Left cardiac atrium (tissue), 4 donors: ENCODE data around the gene BMP2. TPM values are rescaled to one million over a fixed set of nuclear protein-coding genes. Genes with fewer than 3 reads are reported as not detected.

ENCODE experiments used
- ATAC-seq, 2 donors: fragments of 200-7000 bp; cut with Tn5 transposase; one replicate each; pipeline ENCODE4 v1.9.1; 2020; ENCODE audit warnings: mild to moderate bottlenecking in 2 of 2, moderate library complexity in 2 of 2
- DNase-seq: peaks from one replicate; pipeline ENCODE4 v3.0.0-alpha.2; 2020
- intact Hi-C, 2 donors: fragments of 100-400 bp; cut with DNase I; formaldehyde crosslinking; loops; one replicate each; pipeline versions ENCODE4 v1.14.1 to v1.15.1; 2022 to 2023
- long read RNA-seq: library from polyadenylated mRNA; unstranded; transcript quantifications from one replicate; pipeline ENCODE4 v2.0.0, GENCODE V29; 2021
- total RNA-seq, 2 donors: library from RNA; stranded (reverse); fragmentation: NEBNext Ultra II Directional; extraction: Animal tissue kit (Norgen Biotek cat#: 25700); gene quantifications; one replicate each; pipeline ENCODE4 v1.2.1, GENCODE V29; 2021
- donor health status: DM: no; HTN: yes; CAD: no.
- donor health status: DM: no; HTN: yes; CAD: no; lungs with severe emphysema.
- donor health status: DM: yes; HTN: yes; CAD: no.
- donor health status: Dilated cardiomyopathy.

The BMP2 gene
- 1 to 10 TPM; 4.7 to 6.1 TPM for total RNA-seq
- long read RNA-seq, transcript BMP2-201 (3 exons, 3,601 nt): major isoform, 5 of 6 reads
- long read RNA-seq, partial matches to known transcripts: 0 of 6 reads
- long read RNA-seq, other reads (novel, unspliced or antisense): 1 of 6 reads

GRCh38 chr20:6767536-6768227 lies at the start of gene BMP2:
BMP2 (plus strand) TSS chr20:6767686; CDS start chr20:6770127, 2,441 bp downstream.
- intact Hi-C loops: loop anchor here (10.0 kb wide), 3 partner anchors 133 to 517 kb away; no protein-coding TSS in a partner anchor
- ATAC-seq (peak; percentile 64 to 81), DNase-seq (peak; percentile 60)

- intact Hi-C loops: no loop called here
- DNase-seq (no peak), ATAC-seq (peak in 1 of 2 donors; percentile 16)
Observed at GRCh38 chr20:6718662-6719368, 48.7 kb upstream of the BMP2 start.

DNA sequence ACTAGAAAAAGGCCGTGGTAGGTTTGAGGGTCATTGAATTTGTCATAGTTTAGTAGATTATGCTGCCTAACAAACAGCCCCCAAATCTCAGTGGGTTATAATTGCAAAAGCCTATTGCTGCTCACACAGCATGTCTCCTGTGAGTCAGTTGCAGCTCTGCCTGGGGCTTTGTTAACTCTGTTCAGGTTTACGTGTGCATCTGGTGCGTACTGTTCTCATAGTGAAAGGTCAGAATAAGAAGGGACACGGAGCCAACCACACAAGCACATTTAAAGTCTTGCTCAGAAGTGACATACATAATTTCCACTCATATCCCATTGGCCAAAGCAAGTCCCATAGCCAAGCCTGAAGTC lies 48.1 kb upstream of the BMP2 start:
- DNase-seq (no peak), ATAC-seq (no peak)
- intact Hi-C loops: no loop called here

GRCh38 chr20:6726761-6727160 lies 40.7 kb upstream of the BMP2 start:
- DNase-seq (no peak), ATAC-seq (no peak)
- intact Hi-C loops: no loop called here

GRCh38 chr20:6730672-6731328 lies 36.7 kb upstream of the BMP2 start:
- DNase-seq (no peak), ATAC-seq (no peak)
- intact Hi-C loops: no loop called here

- peak; percentile 72 to 81 for ATAC-seq
- intact Hi-C loops: no loop called here
- DNase-seq: peak; percentile 68
Observed at GRCh38 chr20:6732001-6732447, 35.5 kb upstream of the BMP2 start.

DNA sequence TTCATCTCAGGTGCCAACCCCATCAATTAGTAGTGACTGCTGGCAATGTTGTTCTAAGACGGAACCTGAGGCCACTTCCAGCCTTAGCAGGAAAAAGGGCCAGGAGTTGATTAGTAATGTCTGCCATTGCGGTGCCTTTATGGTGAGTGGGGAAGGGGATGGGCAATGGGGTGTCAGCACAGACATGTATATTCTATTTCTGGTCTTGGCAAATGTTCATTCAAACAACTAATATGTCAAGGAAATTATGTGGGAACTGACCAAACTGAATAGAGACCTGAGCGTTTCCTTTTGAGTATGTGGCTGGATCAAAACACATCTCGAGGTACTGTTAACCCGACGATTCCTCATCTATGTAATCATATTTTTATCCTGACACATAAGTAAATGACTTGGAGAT lies 34.6 kb upstream of the BMP2 start:
- no peak for ATAC-seq
- DNase-seq: no peak
- intact Hi-C loops: no loop called here

DNA sequence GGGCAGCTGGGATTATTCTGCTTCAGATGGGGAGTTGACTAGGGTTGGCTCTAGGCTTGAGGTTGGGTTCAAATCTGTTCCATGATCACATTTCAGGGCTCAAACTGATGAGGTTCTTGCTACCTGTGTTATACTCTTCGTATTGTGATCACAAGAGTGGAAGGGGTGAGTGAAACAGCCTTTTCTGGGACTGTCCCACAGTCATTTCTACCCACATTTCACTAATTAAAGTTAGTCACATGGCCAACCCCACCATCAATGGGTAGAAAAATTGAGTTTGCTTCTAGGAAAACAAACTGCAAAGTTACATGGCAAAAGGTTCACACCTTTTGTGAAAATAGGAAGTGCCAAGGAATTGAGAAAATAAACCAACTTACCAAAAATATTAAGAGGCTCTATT lies 33.5 kb upstream of the BMP2 start:
- intact Hi-C loops: no loop called here
- no peak for ATAC-seq
- no peak for DNase-seq

GRCh38 chr20:6735942-6736845 lies 31.3 kb upstream of the BMP2 start:
- intact Hi-C loops: no loop called here
- DNase-seq: no peak
- peak; percentile 59 to 63 for ATAC-seq

DNA sequence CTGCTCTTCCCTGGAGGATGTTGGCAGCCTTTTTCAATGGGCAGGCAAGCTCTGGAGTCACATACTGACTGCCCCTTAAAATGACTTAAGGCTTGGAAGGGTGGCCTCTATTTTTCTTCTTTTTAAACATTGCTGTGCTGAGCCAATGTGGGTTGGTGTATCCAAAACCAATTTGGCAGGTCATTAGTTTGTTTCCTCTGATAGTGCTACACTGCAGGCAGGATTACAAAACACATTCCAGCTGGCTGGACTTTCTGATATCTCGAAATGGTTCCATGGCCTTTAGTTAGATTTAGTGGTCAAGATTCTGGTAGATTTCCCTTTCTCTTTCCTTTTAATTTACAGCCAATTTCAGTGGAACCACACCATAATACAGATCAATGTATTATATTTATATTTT lies 28.1 kb upstream of the BMP2 start:
- DNase-seq (no peak), ATAC-seq (peak; percentile 46 to 67)
- intact Hi-C loops: no loop called here

DNA sequence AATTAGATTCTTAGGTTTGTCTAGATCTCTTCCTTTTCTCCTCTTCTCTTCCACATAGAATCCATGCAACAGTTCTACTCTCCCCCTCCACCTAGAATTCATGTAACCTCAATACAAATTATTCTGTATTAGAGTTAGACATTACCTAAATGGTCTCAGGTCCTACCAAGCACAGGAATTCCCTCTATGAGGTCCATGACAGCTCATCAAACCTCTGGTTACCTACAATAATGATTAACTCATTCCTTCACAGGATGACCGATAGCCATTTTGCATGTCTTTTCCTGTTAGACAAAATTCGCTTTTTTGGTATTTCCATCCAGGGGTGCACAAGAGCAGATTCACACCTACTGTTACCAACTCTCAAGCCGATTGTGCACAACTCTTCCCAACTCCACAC lies 27.4 kb upstream of the BMP2 start:
- intact Hi-C loops: no loop called here
- ATAC-seq (no peak), DNase-seq (no peak)

DNA sequence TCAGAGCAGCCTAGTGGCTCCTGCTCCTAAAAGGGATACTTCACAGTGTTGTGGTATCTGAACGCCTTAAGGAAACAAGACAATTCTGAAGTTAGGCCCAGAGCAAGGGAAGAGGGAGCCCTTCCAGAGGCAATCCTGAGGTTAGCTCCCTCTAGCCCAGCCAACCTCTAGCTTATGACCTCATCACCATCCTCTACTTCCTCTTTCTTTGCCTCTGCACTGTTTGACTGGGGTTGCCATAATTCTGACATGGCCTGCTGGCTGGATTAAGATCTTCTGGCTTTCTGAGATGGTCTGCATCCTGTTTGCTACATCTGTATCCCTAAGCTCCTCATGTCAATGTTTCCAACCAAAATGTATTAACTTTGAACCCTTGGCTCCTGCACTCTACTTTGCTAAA lies 23.3 kb upstream of the BMP2 start:
- intact Hi-C loops: no loop called here
- no peak for DNase-seq
- ATAC-seq: no peak

DNA sequence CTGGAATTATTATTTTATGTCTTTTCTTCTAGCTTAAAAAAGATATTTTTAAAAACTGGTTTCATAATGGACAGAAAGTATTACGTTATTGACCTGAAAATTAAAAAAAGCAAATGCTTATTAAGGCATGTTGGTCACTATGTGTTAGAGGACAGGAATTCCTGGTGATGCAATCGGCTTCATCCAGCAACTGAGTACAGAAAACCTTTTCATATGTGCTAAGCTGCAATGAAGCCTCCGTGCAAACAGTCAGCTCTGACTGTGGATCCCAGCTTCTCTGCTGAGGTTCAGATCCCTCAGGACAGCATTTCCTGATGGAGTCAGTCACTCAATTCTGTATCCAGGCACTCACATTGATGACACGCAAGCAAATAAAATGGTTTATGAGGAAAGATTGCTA lies 22.7 kb upstream of the BMP2 start:
- no peak for DNase-seq
- no peak for ATAC-seq
- intact Hi-C loops: no loop called here

DNA sequence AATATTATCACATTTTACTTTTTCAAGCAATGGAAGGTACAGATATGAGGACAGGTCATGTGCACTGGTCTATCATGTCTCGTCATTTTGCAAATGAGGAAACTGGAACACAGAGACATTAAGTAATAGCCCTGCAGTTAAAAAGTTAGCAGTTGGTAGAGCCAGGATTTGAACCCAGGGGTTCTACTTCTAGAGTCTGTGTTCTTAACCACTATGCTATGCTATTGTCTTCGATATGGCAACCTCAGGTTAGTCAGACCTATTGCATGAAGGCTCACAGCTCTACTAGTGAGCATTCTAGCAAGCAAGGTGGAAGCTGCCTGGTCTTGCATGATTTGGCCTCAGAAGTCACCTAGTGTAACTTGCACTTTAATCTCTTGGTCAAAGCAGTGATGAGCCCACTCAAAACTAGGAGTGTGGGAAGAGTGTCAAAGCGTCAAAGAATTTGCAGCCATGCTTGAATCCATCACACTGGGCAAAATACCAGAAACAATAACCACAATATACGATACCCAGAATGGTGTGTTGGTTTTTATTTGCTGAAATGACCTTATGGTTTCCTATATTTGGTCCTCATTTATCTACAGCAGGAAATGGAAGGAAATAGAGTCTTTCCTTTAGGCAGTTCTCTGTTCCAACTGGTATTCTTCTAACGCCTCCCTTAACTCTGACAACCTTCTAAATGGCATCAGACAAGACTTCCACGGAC lies 20.4 kb upstream of the BMP2 start:
- DNase-seq (no peak), ATAC-seq (no peak)
- intact Hi-C loops: no loop called here

- ATAC-seq (no peak), DNase-seq (no peak)
- intact Hi-C loops: no loop called here
Observed at GRCh38 chr20:6750438-6750837, 17.0 kb upstream of the BMP2 start.

DNA sequence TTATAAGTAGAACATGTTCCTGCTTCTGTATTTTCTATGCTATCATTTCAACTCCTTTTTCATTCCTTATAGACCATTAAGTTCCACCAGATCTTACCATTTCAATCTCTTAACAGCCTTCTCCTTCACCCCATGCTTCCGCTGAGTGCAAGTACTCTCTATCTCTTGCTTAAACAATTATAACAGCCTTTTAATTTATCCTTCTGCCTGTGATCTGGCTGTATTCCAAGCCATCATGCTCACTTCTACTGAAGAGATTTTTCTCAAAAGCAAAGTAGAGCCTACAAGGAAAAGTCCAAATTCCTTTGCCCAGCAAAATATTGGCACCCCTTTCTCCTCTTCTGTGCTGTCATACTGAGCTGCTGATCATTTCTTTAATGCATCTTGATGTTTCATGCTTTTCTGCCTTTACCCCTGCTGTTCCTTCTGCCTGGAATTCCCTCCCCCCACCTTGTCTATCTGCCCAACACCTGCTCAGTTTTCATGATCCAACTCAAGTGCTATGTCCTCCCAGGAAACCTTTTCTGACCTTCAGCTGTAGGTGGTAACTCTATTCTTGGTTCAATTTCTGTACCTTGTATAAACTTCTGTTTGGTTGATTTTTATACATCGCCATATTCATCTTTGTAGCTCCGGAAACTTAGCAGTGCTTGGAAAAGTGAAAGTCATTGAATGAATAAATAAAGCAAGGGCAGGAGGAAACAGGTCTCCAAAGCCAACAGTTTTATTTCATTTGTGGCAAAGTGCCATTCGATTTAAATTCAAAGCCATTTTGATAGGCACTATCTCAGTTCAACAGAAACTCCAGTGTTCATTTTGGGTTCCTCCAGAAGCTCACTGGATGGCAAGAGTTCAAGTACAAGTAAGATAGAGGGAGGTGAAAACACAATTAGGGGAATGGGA lies 10.5 kb upstream of the BMP2 start:
- intact Hi-C loops: no loop called here
- DNase-seq (no peak), ATAC-seq (no peak)

DNA sequence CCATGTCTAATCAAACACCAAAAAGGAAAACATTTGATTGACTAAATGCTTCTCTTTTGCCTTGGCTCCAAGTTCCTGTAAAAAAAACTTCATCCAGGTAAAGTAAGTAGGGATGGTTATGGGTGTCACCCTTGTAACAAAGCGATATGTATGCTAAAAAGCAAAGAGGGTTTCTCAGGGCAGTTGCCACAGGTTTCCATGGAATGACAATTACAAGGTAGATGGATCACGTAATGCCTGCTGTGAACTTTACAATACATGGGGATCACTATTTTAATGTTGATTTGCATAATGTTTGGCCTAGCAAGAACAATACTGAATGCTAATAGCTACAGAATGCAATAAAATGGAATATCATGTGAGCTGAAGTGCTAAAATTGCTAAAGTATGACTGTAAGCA lies 2.9 kb upstream of the BMP2 start:
- intact Hi-C loops: loop anchor here (10.0 kb wide), 3 partner anchors 130 to 520 kb away; no protein-coding TSS in a partner anchor
- no peak for DNase-seq
- ATAC-seq: no peak
